Dedifferentiated amniotic fluid mesenchymal stem cell (primary cell): ENCODE results near the gene RCSD1.

Source experiments
- DNase-seq: peaks from one replicate; pipeline ENCODE4 v3.0.0-alpha.2; 2016; ENCODE audit errors: extremely low spot score

Gene RCSD1

GRCh38 chr1:167642501-167642826, 12.4 kb downstream of the RCSD1 start:
- no peak for DNase-seq

DNA sequence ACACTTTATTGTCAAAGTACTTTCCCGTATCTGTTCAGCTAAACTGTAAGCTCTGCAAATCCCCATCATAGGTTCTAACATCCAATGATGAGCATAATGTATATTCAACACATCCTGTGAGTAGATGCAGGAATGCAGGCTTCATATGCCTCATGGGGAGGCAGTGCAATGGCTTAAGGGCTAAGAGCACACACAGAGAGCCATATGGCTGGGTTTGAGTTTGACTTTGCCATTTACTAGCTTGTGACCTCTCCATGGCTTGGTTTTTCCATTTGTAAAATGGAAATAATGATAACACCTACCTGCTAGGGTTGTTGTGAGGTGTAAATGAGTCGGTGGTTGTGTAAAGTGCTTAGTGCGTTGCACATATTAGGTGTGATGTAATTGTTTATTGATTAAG, 13.4 kb downstream of the RCSD1 start:
- no peak for DNase-seq

GRCh38 chr1:167644551-167644950, 14.5 kb downstream of the RCSD1 start:
- DNase-seq: no peak

DNA sequence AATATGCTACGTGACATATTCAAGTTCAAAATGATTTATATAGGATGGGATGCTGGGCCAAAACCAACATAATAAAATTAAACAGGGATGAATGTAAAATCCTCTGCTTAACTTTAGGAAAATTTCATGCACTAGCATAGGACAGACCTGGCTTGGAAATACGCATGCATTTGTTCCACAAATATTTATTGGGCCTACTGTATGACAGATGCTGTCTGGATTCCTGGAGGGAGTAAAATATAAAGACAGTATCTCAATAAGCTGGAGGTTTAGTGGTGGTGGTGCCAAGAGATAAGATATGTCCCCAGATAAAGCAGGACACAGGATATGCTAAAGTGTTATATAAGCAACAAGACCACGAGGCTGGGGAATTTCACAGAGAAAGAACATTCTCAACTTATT, 15.1 kb downstream of the RCSD1 start:
- DNase-seq: no peak

DNA sequence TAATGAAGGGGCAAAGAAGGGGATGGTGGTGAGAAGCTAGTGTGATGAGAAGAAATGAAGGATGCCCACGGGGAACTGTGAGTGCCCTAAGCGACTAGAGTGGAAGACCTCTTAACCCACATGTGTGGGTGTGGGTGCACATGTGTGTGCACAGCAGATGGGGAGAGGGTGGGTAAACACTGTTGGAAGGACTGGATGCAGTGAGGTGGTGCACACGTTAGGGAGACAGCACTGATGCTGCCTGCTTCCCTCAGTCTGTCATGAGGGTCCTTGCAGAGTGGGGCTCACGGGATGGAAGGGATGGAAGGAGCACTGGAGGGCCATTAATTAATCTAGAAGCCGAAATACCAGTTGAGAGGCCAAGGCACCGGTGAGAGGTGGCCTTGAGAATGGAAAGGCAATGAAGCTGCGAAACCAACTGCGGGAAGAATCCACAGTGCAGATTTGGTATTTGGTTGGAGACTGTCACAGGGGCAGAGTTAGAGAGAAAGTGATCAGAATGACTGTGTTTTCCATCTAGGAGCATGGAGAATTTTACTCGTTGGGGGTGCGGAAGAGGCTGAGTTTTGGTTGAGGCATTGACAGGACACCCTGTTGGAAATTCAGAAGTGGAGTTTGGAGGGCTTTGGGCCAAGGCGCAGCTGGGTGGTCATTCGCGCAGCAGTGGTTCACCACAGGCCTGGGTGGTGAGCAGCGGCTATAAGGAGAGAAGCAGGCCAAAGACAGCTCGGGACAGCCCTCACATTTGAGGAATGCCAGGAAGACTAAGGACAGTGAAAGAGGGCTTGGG, 15.8 kb downstream of the RCSD1 start:
- no peak for DNase-seq

- no peak for DNase-seq
These were observed 18.3 kb downstream of the RCSD1 start for GRCh38 chr1:167648252-167648849.

- no peak for DNase-seq
These were observed 19.1 kb downstream of the RCSD1 start for GRCh38 chr1:167648978-167649744.

- no peak for DNase-seq
These were observed 20.5 kb downstream of the RCSD1 start for GRCh38 chr1:167650269-167651160.

DNA sequence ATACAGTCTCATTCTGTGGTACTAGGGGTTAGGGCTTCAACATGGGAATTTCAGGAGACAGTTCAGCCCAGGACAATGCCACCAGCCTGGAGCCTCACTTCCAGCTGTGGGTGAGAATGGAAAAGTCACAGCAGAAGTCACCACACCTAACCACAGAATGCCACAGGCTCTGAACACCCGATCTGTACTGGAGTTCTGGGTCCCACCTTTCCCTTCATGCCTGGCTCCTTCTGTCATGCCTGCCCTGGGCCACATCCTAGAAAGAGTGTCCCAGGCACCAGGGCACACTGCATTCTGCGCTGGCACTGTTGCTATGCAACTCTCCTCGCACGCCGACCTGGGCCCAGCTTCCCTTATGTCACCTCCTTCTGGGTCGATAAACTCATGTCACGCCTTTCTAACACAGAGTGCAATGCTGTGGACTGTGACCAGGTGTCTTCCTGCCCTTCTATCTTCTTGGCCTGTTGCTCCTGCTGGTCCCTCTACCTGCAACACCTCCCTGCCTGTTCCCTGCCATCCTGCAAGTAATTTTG, 21.2 kb downstream of the RCSD1 start:
- no peak for DNase-seq

DNA sequence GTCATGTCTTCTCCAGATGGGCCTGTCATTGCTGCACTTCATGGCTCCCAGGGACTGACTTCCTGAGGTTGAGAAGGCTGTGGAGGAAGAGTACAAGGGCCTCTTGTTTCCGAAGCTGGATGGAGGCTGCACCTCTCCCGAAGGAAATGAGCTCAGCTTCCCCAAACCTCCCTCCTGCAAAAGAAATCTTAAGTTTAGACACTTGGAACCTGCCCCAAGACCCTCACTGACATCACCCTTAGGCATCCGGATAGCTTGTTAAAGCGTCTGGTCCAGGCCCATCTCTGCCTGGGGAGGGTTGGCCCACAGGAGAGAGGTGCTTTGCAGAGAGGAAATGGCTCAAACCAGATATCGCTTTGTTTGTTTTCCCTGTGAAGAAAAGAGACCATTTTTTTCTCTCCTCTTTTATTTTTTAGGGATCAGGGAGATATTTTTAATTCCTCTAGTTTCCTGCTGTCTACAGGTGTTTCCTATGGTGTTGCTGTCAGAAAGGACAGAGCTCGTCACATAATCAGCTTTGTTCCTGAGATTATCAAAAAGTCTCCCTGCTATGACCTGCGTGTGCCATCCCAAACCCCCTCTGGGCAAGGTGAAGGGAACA, 25.0 kb downstream of the RCSD1 start:
- DNase-seq: no peak

DNA sequence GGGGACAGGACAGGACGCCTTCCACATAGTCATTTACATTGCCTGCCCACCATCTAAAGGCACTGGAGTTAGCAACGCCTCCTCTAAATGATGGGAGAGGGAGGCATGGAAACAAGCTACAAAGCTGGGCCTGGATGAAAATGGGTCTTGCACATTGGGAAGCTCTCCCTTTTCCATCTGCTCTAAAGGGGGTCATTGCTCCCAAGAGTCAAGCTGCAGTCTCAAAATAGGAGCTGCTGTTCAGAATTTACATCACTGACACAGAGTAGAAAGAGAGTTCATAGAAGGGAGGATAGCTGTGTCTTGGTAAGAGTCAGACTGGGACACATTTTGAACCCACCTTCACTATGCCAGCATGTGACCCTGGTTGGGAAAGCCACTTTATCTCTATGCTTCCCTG, 26.6 kb downstream of the RCSD1 start:
- DNase-seq: no peak

DNA sequence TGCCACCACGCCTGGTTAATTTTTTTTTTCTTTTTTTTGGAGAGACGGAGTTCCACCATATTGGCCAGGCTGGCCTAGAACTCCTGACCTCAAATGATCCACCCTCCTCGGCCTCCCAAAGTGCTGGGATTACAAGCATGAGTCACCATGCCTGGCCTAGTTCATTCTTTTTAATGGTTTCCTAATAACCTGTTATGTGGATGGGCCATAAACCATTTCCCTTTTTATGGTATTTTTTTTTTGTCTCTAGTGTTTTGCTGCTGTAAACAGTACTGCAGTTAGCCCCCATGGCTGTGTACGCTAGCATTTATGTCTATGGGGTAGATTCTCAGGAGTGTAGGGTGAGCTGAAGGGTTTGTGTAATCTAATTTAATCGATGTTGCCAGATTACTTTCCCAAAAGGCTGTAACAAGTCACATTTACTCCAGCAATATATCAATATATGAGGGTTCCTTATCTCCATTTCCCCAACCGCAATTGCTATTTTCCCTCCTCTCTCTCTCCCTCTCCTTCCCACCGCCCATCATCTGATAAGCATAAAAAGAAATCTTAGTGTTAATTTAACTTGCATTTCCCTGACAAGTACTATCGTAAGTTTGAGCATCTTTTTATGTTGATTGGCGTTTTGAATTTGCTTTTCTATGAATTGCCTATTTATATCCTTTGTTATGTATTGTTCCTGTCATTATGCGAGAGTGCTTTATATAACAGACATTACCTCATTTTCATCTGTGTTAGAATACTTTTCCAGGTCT, 28.7 kb downstream of the RCSD1 start:
- no peak for DNase-seq

GRCh38 chr1:167659450-167659849, 29.4 kb downstream of the RCSD1 start:
- no peak for DNase-seq

DNA sequence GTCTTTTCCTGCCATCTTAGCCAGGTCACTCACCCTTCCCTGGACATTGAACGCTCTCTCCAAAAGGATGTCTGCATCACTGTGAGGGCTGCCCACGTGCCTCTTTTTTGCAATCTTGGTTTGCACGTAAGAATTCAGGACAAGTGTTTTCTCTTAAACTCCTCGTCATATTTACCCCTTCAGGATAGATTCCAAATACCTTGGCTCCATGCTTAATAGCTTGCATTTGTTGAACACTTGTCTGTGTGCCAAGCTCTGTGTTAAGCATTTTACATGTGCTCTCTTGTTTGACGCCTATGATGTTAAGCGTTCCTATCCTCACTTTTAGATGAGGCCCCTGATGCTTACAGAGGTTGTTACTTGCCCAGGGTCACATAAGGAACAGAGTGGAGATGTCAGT, 29.8 kb downstream of the RCSD1 start:
- no peak for DNase-seq

DNA sequence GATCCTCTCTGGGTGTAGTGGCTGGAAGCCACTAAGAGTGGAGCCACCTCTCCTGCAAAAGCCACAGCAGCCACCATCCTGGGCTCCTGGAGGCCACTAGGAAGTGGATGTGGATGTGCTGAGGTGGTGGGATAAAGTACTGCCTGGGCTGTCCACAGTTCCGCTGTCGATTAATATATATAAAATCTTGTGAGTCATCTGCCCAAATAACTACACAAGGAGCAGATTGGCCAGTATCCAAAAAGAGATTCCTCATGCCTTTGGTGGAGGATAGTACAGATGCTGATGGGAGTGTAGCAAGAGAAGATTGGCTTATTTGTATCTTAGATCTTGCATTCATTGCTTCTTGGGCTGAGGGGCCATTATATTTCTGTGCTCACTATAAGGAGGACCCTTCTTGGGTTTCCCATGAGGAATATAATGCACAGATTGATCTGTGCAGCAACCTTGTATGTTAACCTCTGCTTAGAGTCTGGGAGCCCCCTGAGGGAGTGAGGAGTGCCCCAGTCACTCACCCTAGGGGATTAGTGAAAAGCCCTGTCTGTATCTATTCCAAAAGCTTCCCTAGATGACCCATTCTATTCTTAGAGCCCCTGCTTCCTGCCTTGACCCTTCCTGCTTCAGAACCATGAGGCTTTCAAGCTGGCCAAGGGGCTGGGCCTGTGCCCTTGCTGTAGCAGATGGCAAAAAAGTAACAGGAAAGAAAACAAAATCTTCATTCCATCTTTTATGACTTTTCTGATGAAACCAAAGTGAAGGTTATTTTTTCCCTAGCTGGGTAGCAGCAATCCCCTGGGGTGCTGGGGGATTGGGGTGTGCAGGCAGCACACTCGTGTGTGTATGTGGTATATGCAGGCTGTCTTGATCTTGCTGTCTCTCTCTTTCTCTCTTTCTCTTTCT, 31.7 kb downstream of the RCSD1 start:
- DNase-seq: peak; percentile 79

DNA sequence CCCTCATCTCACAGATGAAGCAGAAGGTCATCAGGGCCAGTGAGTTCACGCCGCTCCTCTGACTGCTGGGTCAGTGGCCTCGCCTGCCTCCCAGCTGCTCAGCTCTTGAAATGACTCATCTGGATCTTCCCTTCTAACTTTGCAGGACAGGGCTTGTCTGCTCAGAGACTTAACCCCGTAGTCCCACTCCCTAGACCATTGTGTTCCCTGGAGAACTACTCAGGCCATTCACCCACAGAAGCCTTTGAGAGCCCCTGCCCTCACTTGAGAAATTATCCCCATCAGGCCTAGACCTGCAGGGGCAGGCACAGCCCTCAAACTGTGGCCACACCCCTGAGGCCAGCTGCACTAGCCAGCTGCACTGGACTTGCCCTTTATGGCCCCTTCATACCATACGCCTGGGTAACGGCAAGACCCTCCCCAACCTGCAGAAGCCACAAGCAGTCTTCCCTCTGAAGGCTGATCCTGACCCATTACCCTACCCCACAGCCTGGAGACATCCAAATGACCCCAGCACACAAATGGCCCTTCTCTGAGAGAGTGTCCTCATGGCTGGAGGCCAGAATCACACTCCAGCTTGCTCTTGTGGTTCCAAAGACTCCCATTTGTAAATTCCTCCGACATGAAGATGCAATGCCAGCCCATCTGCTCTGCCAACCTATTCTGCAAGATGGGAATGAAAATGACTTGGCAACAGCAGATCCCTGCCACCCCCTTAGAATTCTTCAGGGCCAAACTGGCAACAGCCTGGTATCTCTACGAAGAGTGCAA, 33.2 kb downstream of the RCSD1 start:
- no peak for DNase-seq

DNA sequence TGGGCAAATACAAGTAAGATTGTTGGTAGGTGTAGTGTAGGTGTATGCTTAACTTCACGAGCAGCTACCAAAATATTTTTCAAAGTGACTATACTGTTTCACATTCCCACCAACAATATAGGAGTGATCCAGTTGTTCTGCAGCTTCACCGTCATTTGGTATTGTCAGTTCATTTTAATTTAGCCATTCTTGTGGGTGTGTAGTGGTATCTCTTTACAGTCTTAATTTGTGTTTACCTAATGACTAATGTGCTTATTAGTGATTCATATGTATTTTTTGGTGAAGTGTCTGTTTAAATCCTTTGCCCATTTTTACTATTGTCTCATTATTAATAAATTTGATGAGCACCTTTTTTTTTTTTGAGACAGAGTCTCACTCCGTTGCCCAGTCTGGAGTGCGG, 35.4 kb downstream of the RCSD1 start:
- DNase-seq: no peak

GRCh38 chr1:167666416-167666815, 36.4 kb downstream of the RCSD1 start:
- peak; percentile 37 for DNase-seq

DNA sequence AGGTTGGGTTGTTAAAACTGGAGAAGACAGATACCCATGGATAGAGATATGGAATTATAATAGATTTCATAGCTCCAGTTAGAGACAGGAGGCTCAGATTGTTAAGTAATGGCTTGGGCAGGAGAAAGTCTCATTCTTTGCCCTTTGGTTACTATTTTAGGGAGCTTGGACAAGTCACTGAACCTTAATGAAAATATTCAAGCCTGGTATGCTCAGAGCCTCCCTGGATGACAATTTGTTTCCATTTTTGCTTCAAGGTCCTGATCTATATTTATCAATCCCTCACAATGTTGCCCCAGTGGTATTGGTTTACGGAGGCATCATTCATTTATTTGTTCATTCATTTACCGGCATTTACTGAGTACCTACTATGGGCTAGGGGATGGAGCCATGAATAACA, 37.5 kb downstream of the RCSD1 start:
- DNase-seq: no peak
